ENCODE data around the gene DSCAM. TPM values are rescaled to one million over a fixed set of nuclear protein-coding genes. Genes with fewer than 3 reads are reported as not detected.

Gene DSCAM
- total RNA-seq, 1 donor from 2014 or later, result not detected

GRCh38 chr21:40851749-40852148 is 4.8 kb upstream of the DSCAM start:
- Histone ChIP-seq H3K4me1 (no peaks in the 10 kb centered on the region), H3K9me3 (replicated peaks) (no peaks in the 10 kb centered on the region), H3K27me3 (ENCODE audit: low read depth) (peaks cover 48% of the 10 kb centered on the region), H3K27ac (replicated peaks) (no peak overlapping the region), H3K4me3 (no peak overlapping the region), H3K36me3 (no peaks in the 10 kb centered on the region)
- no peak for DNase-seq
- no peak for TF ChIP-seq CTCF (IDR thresholded peaks at IDR 0.05; ENCODE audit: borderline replicate concordance)
- intact Hi-C loops (cut with micrococcal nuclease), result no loop called here

GRCh38 chr21:40850071-40850470 is 3.1 kb upstream of the DSCAM start:
- intact Hi-C loops (cut with micrococcal nuclease), result no loop called here
- no peak overlapping the region for H3K27ac ChIP-seq (replicated peaks)
- no peak for DNase-seq
- no peak overlapping the region for H3K4me3 ChIP-seq
- no peaks in the 10 kb centered on the region for H3K36me3 ChIP-seq
- no peaks in the 10 kb centered on the region for H3K9me3 ChIP-seq (replicated peaks)
- no peak for TF ChIP-seq CTCF (IDR thresholded peaks at IDR 0.05; ENCODE audit: borderline replicate concordance)
- peaks cover 63% of the 10 kb centered on the region for H3K27me3 ChIP-seq (ENCODE audit: low read depth)
- H3K4me1 ChIP-seq, result no peaks in the 10 kb centered on the region

DNA sequence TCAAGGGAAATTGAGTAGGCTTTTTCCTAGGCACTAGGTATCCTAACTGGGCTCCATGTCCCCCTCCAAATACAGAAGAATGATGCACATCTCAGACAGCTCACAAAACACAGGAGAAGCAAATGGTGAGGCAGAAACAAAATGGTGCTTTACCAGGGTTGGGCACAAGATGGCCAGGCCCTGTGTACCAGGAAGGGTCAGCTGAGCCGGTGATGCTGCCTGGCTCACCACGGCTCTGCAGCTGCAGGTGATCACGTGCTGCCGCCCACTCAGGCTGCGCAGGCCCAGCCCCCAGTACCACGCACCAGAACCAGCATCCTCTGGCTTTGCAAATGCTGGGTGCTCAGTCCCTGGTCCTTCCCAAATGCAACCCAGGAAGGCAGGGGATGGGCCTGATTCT is 993 bp upstream of the DSCAM start:
- intact Hi-C loops (cut with micrococcal nuclease), result no loop called here
- TF ChIP-seq CTCF (IDR thresholded peaks at IDR 0.05; ENCODE audit: borderline replicate concordance), result no peak
- H3K4me1 ChIP-seq, result no peaks in the 10 kb centered on the region

DNA sequence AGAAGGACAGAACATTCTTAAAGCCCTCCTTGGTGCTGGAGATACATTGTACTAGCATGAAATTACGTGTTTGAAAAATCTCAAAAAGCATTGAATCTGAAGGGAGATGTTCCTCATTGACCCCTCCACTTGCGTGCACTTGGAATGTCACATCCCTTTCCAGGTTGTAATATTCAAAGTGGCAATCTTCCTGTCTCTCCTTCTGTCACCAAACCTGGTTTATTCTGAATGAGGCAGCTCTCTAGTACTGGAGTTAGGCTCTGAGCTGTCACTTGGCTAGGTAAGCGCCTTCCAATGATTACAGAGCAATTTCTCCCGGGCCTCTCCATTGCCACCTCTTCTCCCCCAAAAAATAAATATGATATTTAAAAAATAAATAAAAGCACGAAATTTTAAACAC is 855 bp downstream of the DSCAM start:
- intact Hi-C loops (cut with micrococcal nuclease), result no loop called here
- H3K4me1 ChIP-seq, result peaks cover 8% of the 10 kb centered on the region
- DNase-seq, result no peak
- no peak overlapping the region for H3K27ac ChIP-seq (replicated peaks)
- H3K9me3 ChIP-seq (replicated peaks), result no peaks in the 10 kb centered on the region
- no peaks in the 10 kb centered on the region for H3K36me3 ChIP-seq
- no peak overlapping the region for H3K4me3 ChIP-seq
- no peak for TF ChIP-seq CTCF (IDR thresholded peaks at IDR 0.05; ENCODE audit: borderline replicate concordance)
- H3K27me3 ChIP-seq (ENCODE audit: low read depth), result peaks cover 98% of the 10 kb centered on the region

More for the DNA sequence above, 993 bp upstream of the DSCAM start:
- H3K4me3 ChIP-seq, result no peak overlapping the region
- DNase-seq, result no peak
- no peaks in the 10 kb centered on the region for H3K9me3 ChIP-seq (replicated peaks)
- H3K27me3 ChIP-seq (ENCODE audit: low read depth), result peaks cover 84% of the 10 kb centered on the region
- no peak overlapping the region for H3K27ac ChIP-seq (replicated peaks)
- no peaks in the 10 kb centered on the region for H3K36me3 ChIP-seq

DNA sequence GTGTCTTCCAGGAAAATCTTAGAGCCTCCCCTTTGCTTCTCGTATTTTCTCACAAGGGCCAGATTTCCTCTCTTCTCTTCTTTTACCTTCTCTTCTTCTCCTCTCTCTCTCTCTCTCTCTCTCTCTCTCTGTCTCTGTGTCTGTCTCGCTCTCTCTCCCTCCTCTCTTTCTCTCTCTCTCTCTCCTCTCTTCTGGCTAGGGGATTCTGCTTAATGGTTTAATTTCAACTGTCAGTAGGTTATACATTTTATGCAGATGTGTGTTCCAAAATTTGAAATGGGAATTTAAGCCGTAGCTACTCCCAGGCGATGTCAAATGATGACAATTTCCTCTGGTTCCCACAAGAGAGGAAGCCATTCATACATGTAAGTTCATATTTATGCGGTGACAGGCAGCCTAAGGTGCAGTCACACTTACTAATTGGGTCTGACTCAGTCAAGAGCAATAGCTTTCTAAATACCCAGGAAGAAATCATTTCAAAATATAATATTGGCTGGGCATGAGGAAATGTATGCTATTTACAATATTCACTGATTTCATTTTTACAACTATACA is 1.4 kb downstream of the DSCAM start:
- H3K4me3 ChIP-seq, result no peak overlapping the region
- TF ChIP-seq CTCF (IDR thresholded peaks at IDR 0.05; ENCODE audit: borderline replicate concordance), result no peak
- no peak for DNase-seq
- H3K4me1 ChIP-seq, result peaks cover 8% of the 10 kb centered on the region
- no peaks in the 10 kb centered on the region for H3K36me3 ChIP-seq
- no peaks in the 10 kb centered on the region for H3K9me3 ChIP-seq (replicated peaks)
- H3K27me3 ChIP-seq (ENCODE audit: low read depth), result peaks cover 98% of the 10 kb centered on the region
- no peak overlapping the region for H3K27ac ChIP-seq (replicated peaks)
- intact Hi-C loops (cut with micrococcal nuclease), result no loop called here

Data from left ventricle myocardium inferior (tissue), 1 donor.